Activated T-cell treated with anti-CD3 and anti-CD28 coated beads for 4 hours (primary cell): ENCODE measurements around the gene MIDN.

ENCODE experiments used
- DNase-seq: peaks from one replicate; pipeline ENCODE4 v3.0.0-alpha.2; 2020

The MIDN gene

DNA sequence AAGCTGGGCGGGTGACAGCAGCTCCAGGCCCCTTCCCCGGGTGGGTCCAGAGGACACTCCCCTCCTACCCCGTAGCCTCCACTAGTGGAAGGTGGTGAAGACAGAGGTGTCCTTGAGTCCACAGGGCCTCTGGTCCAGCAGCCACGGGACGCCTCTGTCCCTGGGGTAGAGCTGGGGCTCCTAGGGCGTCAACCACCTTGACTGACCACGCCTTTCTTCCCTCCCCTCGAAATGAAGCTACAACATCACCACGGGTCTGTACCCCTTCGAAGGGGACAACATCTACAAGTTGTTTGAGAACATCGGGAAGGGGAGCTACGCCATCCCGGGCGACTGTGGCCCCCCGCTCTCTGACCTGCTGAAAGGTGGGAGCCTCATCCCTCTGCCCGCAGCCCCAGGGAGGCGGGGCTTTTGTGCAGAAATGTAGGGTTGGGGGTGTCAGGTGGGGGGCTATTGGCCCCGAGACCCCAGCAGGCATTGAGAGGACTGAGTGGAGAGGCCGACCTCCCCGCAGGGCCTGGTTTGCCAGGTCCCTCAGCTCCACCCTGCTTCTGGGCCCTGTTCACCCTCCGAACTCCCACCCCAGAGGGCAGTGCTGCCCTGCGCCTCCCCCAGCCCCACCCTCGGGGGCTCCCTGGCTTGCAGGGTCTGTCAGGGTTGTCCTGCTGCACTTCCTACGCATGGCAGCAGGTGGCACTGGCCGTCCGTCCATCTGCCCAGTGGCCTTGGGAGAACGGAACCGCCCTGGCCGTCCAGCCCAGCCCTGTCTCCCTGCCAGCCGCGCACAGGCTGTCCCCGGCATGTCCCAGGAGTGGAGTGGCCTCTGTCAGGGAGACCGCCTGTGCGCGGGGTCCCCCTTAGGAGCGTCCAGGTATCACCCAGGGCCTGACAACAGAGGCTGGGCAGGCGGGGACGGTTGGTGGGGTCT lies 27.1 kb upstream of the MIDN start:
- DNase-seq, result no peak

DNA sequence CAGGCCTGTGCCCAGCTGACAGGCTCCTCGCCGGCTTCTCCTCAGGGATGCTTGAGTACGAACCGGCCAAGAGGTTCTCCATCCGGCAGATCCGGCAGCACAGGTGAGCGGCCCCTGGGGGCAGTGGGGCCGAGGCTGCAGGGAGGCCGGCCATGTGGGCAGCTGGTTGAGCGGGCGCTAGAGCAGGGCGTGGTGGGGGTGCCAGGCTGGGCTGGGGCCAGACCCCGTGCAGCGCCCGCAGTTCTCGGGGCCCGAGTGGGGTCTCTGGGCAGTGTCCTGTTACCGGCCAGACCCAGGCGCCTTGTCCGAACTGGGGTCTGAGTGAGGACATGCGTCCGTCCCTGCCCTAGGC lies 26.5 kb upstream of the MIDN start:
- no peak for DNase-seq

DNA sequence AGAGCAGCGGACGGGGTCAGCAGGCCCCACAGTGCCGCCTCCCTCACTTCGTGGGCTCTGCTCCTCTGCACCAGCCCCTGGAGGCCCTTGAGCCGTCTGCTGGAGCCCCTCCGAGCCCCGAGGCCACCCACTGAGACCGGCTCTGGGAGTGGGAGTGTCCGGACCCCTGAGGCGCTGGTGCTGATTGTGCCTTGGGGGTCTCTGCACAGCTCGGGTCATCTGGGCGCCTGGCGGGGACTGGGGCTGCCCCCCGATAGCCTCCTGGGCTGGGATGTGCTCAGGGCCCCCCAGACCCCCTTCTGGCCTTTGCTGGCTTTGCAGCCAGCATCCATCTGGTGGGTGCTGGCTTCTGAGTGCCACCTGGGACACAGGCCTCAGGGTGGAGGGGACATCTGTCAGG lies 26.0 kb upstream of the MIDN start:
- DNase-seq, result no peak

DNA sequence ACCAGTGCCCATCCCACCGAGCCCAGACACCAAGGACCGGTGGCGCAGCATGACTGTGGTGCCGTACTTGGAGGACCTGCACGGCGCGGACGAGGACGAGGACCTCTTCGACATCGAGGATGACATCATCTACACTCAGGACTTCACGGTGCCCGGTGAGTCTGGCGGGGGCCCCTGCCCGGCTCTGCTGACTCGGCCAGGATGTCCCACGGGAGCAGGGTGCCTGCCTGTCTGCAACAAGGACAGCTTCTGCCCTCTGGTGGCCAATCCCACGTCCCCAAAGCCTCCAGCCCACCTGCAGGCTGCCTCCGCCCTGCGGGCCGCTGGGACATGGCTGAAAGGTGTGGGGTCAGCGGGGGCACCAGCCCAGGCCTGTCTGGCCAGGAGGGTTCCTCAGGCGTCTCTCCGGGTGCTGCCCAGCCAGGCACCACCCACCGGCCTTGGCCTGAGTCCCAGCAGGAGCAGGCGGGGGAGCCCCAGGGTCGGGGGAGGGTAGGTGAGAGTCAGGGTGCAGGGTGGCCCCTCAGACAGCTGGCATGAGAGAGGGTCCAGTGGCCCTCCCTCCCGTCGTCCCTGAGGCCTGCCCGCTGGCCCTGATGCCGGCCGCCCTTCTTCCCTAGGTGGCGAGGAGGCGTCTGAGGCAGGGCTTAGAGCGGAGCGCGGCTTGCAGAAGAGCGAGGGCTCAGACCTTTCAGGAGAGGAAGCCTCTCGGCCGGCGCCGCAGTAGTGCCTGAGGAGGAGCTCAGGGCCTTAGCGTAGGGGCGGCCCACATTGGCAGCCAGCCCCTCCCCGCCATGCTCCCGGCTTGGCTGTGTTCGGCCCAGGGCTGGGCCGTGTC lies 25.1 kb upstream of the MIDN start:
- DNase-seq, result no peak

DNA sequence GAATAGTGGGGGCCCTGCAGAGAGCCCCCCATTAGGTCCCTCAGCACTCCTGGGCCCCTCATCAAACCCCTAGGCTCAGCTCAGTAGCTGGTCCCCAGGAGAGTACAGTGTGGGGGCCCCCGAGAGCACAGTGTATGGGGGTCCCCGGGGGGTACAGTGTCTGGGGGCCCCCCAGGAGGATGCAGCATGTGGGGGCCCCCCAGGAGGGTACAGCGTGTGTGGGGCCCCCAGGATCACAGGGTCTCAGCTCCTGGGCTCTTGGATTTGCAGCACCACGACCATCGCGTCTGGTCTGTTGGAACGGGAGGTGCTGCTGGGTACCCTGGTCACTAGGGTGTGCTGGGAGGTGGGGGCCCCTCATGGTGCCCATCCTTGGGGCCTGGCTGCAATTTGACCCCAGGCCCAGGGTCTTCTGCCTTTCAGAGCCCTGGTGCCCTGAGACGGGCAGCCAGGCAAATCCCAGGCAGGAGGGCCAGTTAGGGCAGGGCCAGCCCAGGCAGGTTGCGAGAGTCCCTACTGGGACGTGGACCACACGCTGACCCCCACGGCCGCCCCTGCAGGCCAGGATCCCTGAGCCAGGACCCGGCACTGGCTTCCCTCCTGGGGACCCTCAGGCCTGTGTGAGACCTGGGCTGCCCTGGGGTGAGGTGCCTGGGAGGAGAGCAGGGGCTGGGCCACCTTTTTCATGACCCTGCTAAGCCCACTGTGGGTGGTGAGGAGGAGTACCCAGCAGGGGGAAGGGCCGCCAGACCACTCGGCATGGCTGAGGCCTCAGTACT lies 24.1 kb upstream of the MIDN start:
- DNase-seq, result no peak

DNA sequence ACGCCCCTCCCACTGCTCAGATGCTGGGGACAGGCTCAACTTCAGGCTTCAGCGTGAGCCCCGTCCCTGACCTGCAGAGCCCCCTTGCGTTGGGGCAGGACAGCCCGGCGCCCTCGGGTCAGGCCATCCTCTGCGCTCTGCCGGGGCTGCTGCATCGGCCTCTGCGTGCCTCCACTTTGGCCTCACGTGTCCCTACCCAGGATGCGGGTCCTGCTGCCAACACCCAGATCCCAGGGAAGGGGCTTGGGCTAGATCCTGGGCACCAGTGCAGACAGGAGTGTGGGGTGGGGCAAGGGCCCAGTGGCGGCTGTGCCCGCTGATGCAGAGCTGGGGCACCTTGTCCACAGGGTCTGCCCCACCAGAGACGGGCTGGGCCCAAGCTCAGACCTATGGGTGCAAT lies 23.5 kb upstream of the MIDN start:
- DNase-seq, result no peak

DNA sequence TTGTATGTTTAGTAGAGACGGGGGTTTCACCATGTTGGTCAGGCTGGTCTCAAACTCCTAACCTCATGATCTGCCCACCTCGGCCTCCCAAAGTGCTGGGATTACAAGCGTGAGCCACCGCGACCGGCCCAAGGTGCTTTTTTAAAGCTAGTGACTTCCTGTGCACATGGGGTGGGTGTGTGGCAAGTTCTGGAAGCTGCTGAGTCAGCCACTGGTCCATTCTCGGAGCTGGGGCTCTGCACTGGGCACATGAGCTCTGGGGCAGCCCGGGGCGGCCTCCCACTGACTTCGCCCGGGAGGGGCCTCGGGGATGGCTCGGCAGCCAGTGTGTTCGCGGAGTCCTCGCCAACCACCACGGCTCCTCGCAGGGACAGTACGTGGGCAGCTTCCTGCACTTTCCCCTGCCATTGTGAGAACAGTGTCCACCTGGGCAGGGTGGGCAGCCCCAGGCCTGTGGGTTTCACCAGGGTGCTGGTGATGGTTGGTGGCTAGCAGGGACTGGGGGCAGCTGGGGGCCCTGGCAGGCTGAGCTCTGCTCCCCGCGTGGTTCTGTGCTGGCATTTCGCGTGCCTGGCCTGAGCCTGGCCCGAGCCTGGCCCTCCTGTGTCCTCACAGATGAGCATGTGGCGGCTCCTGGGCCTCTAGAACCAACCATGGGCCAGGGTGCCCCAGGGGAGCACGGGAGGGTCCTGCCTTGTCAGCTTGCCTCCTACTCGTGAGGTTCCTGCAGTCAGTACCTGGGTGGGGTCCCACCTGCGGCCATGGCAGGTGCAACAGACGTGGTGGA lies 22.8 kb upstream of the MIDN start:
- no peak for DNase-seq

DNA sequence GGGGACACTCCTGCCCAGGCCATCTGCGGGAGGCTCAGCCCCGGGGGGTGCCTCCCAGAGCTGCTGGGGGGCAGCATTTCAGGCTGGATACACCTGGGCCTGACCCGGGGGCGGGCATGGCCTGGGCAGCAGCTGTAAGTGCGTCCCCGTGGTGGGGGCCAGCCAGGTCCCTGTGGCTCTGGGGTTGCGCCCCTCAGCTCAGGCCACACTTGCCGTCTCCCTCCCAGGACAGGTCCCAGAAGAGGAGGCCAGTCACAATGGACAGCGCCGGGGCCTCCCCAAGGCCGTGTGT lies 22.2 kb upstream of the MIDN start:
- no peak for DNase-seq

DNA sequence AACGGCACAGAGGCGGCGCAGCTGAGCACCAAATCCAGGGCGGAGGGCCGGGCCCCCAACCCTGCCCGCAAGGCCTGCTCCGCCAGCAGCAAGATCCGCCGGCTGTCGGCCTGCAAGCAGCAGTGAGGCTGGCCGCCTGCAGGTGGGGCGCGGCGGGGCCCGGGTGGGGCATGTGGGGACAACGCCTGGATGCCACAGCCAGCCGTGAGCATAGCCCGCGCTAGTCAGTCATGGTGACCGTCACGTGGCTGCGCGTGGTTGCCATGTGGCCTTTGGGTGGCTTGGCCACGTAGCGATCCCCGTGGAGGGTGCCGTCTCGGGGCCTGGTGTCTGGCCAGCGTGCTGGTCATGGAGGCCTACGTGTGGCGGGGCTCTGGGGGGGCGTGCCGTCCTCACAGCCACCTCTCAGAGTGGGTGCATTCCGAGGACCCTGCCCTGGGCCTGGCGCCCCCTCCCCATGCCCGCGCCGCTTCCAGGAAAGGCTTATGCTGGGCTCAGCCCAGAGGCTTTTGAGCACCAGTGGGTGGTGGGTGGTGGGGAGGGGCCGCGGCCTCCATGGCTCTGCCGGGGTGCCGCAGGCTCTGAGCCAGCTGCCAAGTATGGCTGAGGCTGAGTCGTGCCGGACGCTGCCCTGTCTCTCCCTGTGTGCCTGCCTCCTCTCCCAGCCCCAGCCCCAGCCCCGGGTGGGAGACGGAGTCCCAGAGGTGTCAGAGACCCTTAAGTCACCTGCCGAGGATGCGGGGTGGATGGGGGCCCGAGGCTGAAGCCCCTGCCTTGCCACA lies 21.7 kb upstream of the MIDN start:
- DNase-seq, result no peak

DNA sequence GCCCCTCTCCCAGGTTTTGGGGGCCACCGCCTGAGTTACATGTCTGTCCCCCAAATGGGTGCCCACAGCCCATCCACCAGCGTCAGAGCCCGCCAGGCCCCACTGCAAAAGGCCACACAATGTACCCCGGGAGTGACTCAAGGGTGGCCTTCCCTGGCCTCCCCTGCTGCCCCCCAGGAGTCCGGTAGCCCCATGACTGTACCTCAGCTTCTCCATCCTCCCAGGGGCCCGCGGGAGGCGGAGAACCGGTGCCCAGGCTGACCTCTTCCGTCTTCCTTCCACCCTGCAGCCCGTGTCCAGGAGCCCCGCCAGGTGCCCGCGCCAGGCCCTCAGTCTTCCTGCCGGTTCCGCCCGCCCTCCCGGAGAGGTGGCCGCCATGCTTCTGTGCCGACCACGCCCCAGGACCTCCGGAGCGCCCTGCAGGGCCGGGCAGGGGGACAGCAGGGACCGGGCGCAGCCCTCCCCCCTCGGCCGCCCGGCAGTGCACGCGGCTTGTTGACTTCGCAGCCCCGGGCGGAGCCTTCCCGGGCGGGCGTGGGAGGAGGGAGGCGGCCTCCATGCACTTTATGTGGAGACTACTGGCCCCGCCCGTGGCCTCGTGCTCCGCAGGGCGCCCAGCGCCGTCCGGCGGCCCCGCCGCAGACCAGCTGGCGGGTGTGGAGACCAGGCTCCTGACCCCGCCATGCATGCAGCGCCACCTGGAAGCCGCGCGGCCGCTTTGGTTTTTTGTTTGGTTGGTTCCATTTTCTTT lies 20.9 kb upstream of the MIDN start:
- DNase-seq, result no peak

DNA sequence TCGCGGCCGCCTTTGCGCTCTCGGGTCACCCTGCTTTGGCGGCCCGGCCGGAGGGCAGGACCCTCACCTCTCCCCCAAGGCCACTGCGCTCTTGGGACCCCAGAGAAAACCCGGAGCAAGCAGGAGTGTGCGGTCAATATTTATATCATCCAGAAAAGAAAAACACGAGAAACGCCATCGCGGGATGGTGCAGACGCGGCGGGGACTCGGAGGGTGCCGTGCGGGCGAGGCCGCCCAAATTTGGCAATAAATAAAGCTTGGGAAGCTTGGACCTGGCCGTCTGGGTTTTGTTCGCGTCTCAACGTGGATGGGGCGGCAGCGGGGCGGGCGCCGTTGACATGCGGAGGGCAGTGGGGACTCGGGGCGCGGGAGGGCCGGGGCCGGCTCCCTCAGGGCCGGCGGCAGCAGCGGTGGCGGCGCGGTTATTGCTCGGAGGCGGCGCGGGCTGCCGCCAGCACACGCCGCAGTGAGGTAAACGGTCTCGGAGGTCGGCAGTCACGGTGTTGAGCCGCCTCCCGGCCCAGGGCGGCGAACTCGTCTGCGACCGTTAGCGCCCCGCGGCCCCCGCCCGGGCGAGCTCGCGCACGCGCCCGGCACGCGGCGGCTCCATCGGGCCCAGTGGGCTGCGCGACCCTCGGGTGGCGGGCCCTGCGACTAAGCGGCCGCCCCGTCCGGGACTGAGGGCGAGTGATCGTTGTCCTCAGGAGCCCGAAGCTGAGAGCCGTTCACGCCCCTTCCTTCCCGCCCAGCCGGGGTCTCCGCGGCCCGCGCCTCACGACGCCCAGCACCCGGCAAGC lies 20.0 kb upstream of the MIDN start:
- DNase-seq, result no peak

DNA sequence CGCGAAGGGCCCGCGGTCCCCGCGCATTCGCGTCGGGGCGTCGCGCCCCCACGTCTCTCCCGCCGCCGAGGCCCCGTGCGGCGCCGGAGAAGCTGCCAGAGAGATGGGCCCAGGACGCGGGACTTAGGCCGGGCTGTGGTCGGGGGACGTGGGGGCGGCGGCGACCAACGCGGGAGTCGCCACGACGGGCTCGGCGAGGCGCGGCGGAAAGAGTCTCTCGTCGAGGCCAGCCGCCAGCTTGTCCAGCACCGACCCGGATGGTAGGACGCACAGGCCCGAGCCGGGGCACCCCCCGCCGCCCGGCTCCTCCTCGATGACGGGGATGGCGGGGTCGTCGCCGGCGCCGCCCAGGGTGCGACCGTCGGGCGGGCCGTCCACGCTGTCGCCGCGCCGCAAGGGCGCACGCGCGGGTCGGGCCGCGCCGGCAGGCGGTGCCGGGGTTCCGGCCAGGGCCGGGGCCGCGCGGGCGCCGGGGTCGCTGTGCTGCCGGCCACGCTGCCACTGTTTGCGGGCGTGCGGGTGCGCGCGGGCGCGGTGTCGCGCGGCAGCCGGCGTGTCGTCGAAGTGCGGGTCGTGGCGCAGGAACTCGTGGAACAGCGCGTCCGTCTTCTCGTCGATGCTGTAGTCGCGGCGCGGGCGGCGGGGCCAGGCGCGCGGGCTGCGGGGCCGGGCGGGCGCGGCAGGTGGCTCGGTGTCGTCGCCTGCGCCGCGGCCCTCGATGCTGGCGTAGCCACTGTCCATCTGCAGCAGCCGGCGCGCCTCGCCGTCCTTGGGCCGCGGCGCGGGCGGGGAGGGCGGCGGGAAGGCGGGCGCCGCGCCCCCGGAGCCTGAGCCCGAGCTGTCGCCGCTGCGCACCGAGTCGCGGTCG lies 19.1 kb upstream of the MIDN start:
- DNase-seq, result no peak

DNA sequence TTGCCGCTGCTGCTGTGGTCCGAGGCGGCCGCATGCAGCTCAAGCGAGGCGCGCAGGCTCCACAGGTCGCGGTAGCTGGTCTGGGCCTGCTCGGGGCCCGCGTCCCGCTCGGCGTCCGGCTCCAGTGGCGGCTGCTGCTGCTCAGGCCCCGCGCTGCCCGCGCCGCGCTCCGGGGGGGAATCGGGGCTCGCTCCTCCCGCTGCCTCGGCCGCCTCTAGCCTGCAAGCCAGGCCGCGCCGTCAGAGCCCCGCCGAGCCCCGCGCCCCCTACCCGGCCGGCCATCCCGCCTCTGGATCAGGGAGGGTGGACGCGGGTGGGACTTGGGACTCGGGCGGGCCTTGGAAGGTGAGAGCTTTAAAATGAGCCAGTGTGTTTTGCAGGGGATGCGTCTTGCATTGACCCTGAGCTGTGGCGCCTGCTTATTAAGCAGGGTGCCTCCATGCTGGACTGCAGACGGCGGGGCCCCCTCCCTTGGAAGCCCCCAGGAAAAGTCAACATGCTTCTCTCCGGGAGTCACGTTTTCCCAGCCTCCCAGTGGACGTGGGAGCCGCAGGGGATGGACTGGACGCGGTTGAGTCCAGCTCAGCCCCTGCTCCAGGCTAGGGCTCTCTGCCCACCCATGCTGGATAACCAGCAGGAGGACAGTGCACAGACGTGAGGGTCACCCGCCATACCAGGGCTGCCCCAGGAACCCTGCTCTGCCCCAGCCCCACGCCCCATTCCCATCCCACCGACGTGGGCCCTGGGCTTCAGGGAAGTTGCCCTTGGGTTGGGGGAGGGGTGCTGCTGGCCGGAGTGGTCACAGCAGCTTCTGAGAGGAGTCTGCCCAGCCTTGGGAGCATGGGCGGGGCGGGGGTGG lies 18.2 kb upstream of the MIDN start:
- no peak for DNase-seq

DNA sequence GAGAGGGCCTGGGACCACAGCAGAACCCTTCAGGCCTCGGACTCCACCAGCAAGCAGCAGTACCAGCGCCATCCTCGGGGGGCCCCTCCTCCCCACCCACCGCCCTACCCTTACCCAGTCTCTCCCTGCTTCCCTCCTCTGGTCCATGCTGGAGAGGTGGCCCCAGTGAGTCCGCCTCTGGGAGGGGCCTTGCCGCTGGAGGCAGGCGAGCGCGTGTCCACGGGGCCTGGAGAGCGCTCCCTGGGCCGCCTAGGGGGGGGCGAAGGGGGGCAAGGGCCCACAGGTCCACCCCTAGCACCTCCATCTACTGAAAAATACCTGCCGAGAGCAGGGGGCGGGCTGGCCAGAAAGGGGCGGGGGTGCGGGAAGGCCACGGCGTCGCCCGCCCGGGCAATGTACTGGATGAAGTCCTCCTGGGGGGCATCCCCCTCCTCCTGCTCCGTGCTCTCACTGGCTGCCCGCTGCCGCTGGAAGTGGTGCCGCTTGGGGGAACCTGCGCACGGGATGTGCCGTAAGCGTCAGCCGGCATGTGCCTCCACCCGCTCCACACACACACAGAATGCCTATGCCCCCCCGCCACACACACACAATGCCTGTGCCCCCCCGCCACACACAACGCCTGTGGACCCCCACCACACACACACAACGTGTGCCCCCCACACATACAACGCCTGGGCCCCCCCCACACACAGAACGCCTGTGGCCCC lies 17.4 kb upstream of the MIDN start:
- no peak for DNase-seq

DNA sequence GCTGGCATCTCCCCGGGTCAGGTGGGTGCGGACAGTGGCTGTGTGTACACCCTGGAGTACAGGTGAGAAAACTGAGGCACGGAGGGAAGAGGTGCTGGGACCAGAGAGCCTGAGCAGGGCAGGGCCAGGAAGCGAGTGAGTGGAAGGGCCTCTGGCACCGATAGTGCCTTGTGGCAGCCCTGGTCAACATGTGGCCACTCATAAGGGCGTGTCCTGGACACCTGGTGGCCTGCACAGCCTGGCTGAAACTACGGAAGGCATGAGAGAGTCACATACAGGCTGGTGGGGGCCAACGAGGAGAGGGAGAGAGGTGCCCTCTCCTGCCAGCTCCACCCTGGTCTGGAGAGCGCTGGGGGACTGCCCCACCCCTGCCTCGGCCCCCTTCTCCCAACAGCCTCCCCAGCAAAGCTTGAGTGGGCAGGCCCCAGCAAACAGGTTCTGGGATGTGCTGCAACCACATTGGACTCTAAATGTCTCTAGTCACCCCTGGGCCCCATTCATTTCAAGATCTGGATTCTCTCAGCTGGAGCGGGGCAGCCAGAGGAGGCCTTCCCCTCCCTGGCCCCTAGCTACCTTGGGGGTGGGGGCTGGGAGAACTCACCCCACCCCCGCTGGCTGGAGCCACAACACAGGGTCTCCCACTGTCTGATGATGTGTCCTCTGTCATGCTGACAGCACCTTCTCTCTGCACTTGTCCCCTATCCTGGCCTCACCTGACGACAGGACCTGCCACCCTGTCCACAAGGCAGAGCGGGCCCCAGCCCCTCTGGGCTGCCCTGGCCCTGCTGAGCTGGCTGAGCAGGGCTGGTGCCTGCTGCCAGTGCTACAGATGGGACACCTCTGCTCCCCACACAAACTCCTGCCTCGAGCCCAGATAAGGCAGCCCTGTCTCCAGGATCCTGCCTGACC lies 16.4 kb upstream of the MIDN start:
- no peak for DNase-seq

DNA sequence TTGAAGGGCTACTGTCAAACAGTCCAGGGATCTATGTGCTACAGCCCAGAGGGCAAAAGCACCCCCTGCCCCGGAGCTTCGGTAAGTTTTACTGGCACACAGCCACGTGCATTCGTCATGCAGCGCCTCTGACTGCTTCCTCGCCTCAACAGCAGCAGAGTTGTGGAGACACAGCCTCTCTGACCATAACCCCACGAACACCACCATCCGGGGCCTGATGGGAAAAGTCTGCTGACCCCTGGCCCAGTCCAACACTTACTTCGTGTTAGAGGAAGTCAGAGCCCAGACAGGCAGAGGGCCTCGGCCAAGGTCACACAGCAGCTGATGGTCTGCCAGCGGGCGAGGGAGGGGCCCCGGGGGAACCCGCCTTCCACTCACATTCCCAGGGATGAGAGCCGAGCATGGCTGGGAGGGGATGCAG lies 15.7 kb upstream of the MIDN start:
- DNase-seq, result no peak
